GM23248 (cell line): Measurements from ENCODE around the gene PTPRU.

Experiments used
- EZH2 ChIP-seq: fragments of 200-600 bp; sonication (generic); IDR thresholded peaks from 2 replicates; pipeline ENCODE4 v1.6.1; 2018; ENCODE audit warnings: antibody characterized with exemption, mild to moderate bottlenecking; ENCODE audit not compliant: insufficient read depth, poor library complexity, severe bottlenecking
- EZH2phosphoT487 ChIP-seq: fragments of 200-600 bp; sonication (generic); IDR thresholded peaks from 2 replicates; pipeline ENCODE4 v1.6.1; 2018; ENCODE audit warnings: antibody characterized with exemption, moderate library complexity, mild to moderate bottlenecking, low read depth; ENCODE audit not compliant: insufficient read depth

DNA sequence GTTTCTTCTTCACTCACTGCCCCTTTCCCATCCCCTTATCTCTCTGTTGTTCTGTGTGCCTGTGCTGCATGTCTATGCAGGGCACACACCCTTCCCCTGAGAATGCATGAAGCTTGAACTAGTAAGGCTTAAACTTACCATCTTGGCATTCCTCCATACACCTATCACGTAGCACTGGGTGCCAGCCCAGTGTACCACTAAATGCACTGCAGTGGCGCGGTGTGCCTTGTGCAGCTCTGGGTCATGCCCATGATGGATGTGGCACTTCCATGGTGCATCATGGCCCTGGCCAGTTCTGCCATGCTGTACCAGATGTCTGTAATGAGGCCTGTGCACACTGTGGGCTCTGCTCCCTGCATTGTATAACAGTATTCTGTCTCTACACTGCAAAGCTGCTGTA lies 10.7 kb downstream of the PTPRU start:
- TF ChIP-seq EZH2 (no peak), EZH2phosphoT487 (no peak)
